Endothelial cell of umbilical vein (primary cell): ENCODE data around the gene OAS2. TPM values are rescaled to one million over a fixed set of nuclear protein-coding genes. Genes with fewer than 3 reads are reported as not detected.

Experiments used
- BruUV-seq: library from RNA; stranded (reverse); fragments of 400-500 nt; replicated peaks from 2 replicates; lab custom pipeline; 2021; lab: Mats Ljungman, UMichigan
- CTCF ChIA-PET: fragments of 300-600, 350-600 bp; sonication (Branson Sonifier 250); formaldehyde crosslinking; loops from one replicate; lab custom pipeline; 2021; ENCODE audit warnings: antibody characterized with exemption, inconsistent platforms; lab: Charles Lee
- POLR2A ChIA-PET: fragments of 300-600, 350-600 bp; sonication (Branson Sonifier 250); formaldehyde crosslinking; loops from one replicate; lab custom pipeline; 2021; ENCODE audit warnings: antibody characterized with exemption, inconsistent platforms; lab: Charles Lee
- DNase-seq: peaks from one replicate; pipeline ENCODE4 v3.0.0-alpha.2; 2011; ENCODE audit warnings: low read depth, low spot score
- FAIRE-seq: peaks from 2 replicates; lab custom pipeline; 2011; peaks lifted over from hg19 to GRCh38; lab: Jason Lieb, UNC
- H2AFZ ChIP-seq: 2 replicates; pipeline ENCODE4 v1.6.0; 2012; ENCODE audit warnings: low read depth, low read length, control low read depth, inconsistent platforms
- H3K27ac ChIP-seq: 2 replicates; pipeline ENCODE4 v1.5.1; 2011; ENCODE audit warnings: low read depth, mild to moderate bottlenecking, control low read depth, low read length, moderate library complexity; ENCODE audit not compliant: insufficient read depth
- H3K27me3 ChIP-seq, 2 experiments: 2 replicates each; pipeline versions ENCODE4 v1.6.0 to v1.6.1; 2011; ENCODE audit warnings: low read length in 2 of 2, mixed read lengths in 1 of 2; ENCODE audit not compliant: control insufficient read depth in 2 of 2, insufficient read depth in 2 of 2
- H3K36me3 ChIP-seq, 2 experiments: 2 replicates in 1 of 2; 3 replicates in 1 of 2; pipeline ENCODE4 v1.5.1; 2011; ENCODE audit warnings: low read length in 2 of 2, mild to moderate bottlenecking in 1 of 2, moderate library complexity in 1 of 2; ENCODE audit not compliant: control insufficient read depth in 2 of 2, insufficient read depth in 2 of 2; ENCODE audit errors: extremely low read depth in 1 of 2
- H3K4me1 ChIP-seq: 3 replicates; pipeline ENCODE4 v1.5.1; 2011; ENCODE audit warnings: mild to moderate bottlenecking, low read length; ENCODE audit not compliant: control insufficient read depth, insufficient read depth; ENCODE audit errors: extremely low read depth
- H3K4me2 ChIP-seq: 2 replicates; pipeline ENCODE4 v1.6.1; 2011; ENCODE audit warnings: low read length, control low read depth, mixed read lengths; ENCODE audit not compliant: insufficient read depth
- H3K4me3 ChIP-seq, 3 experiments: fragments of 200-600 bp in 1 of 3; sonication (generic), shearing (Covaris generic) in 1 of 3; replicated peaks in 1 of 3; 2 replicates each; pipeline ENCODE4 v1.5.1; 2011 to 2016; ENCODE audit warnings: control low read depth in 3 of 3, low read length in 3 of 3, mild to moderate bottlenecking in 2 of 3, inconsistent platforms in 1 of 3, low read depth in 1 of 3, moderate library complexity in 1 of 3; ENCODE audit not compliant: insufficient read depth in 1 of 3
- H3K79me2 ChIP-seq: 2 replicates; pipeline ENCODE4 v1.6.0; 2012; ENCODE audit warnings: low read length, inconsistent platforms; ENCODE audit not compliant: control insufficient read depth, insufficient read depth
- H3K9ac ChIP-seq: replicated peaks from 2 replicates; pipeline ENCODE3; 2011; ENCODE audit warnings: low read length, control low read depth; ENCODE audit not compliant: insufficient read depth; ENCODE audit errors: extremely low read depth
- H3K9me1 ChIP-seq: replicated peaks from 3 replicates; pipeline ENCODE4 v1.6.0; 2011; ENCODE audit warnings: mild to moderate bottlenecking, low read length; ENCODE audit not compliant: control insufficient read depth, insufficient read depth; ENCODE audit errors: extremely low read depth
- H3K9me3 ChIP-seq: replicated peaks from 2 replicates; pipeline ENCODE4 v1.5.1; 2012; ENCODE audit warnings: low read length, inconsistent platforms; ENCODE audit not compliant: control insufficient read depth, insufficient read depth
- H4K20me1 ChIP-seq: replicated peaks from 2 replicates; pipeline ENCODE3; 2011; ENCODE audit warnings: mild to moderate bottlenecking, low read length; ENCODE audit not compliant: control insufficient read depth, insufficient read depth; ENCODE audit errors: extremely low read depth
- CTCF ChIP-seq, 2 donors: IDR thresholded peaks; 1 replicate in 1 of 2; 2 replicates in 1 of 2; pipeline ENCODE4 v1.5.1; 2011; ENCODE audit warnings: low read length in 2 of 2, mild to moderate bottlenecking in 2 of 2, moderate library complexity in 2 of 2, control low read depth in 1 of 2, inconsistent platforms in 1 of 2, low read depth in 1 of 2; ENCODE audit not compliant: insufficient read depth in 1 of 2; ENCODE audit errors: extremely low read depth in 1 of 2
- EZH2 ChIP-seq: IDR thresholded peaks from 2 replicates; pipeline ENCODE4 v1.6.1; 2012; ENCODE audit warnings: borderline replicate concordance, low read depth, mild to moderate bottlenecking, moderate library complexity, low read length, inconsistent platforms; ENCODE audit not compliant: severe bottlenecking
- FOS ChIP-seq: IDR thresholded peaks from 2 replicates; pipeline ENCODE4 v1.6.1; 2011; ENCODE audit warnings: mild to moderate bottlenecking, low read length, moderate library complexity, borderline replicate concordance; ENCODE audit not compliant: insufficient read depth
- GATA2 ChIP-seq: IDR thresholded peaks from 2 replicates; pipeline ENCODE4 v1.7.0; 2011; ENCODE audit warnings: low read depth, mild to moderate bottlenecking, moderate library complexity, mixed read lengths, low read length; ENCODE audit not compliant: insufficient read length, insufficient read depth
- JUN ChIP-seq: IDR thresholded peaks from 2 replicates; pipeline ENCODE4 v1.6.1; 2011; ENCODE audit warnings: borderline replicate concordance, low read depth; ENCODE audit not compliant: insufficient read length, insufficient read depth
- MAX ChIP-seq: IDR thresholded peaks from 2 replicates; pipeline ENCODE4 v1.6.1; 2011; ENCODE audit not compliant: insufficient read depth, insufficient read length
- MYC ChIP-seq: IDR thresholded peaks from one replicate; pipeline ENCODE4 v1.6.1; 2011; ENCODE audit warnings: mild to moderate bottlenecking, low read depth, low read length
- POLR2A ChIP-seq: IDR thresholded peaks from 2 replicates; pipeline ENCODE4 v1.6.1; 2012; ENCODE audit warnings: low read depth, mild to moderate bottlenecking, control low read depth, low read length
- POLR2AphosphoS5 ChIP-seq: IDR thresholded peaks from 2 replicates; pipeline ENCODE4 v1.6.1; 2012; ENCODE audit warnings: low read depth, mild to moderate bottlenecking, control low read depth, low read length, moderate library complexity; ENCODE audit not compliant: insufficient read depth
- dilution Hi-C: fragments of 300-500 bp; cut with MboI; formaldehyde crosslinking; loops from one replicate; pipeline ENCODE4 v1.15.0; 2019; ENCODE audit warnings: low sequenced_read_pairs; ENCODE audit not compliant: extremely low pct_ligation_motif_present
- intact Hi-C: fragments of 100-400 bp; cut with micrococcal nuclease; formaldehyde crosslinking; loops from one replicate; pipeline ENCODE4 v1.10.0; 2022
- polyA plus RNA-seq, 4 experiments: library from polyadenylated mRNA; depleted of rRNA in 3 of 4; stranded (reverse) in 3 of 4; unstranded in 1 of 4; fragments of >200 nt; gene quantifications; 2 replicates each; pipeline versions ENCODE4 v1.2.1 to v1.2.3, GENCODE V29; 2011 to 2012; ENCODE audit warnings: missing spikeins in 1 of 4
- total RNA-seq: library from RNA; stranded (reverse); gene quantifications from 2 replicates; pipeline ENCODE4 v1.2.3, GENCODE V29; 2021

OAS2 gene
- total and polyA plus RNA-seq, 2 donors (not counting 3 experiments of a cell fraction or from before 2014, with no cell fraction given): 1.3 to 3.1 TPM

GRCh38 chr12:112996501-112996900, 18.2 kb downstream of the OAS2 start:
- POLR2A ChIA-PET: no interaction called here
- intact Hi-C loops: no loop called here
- no TSS peak for BruUV-seq
- Histone ChIP-seq H3K4me1 (no peaks in the 10 kb centered on the region), H3K79me2 (no peaks in the 10 kb centered on the region), H4K20me1 (no peaks in the 10 kb centered on the region), H3K27me3 (no peaks in the 10 kb centered on the region), H3K9me1 (no peaks in the 10 kb centered on the region), H3K9ac (no peak overlapping the region), H3K36me3 (no peaks in the 10 kb centered on the region), H2AFZ (no peak overlapping the region), H3K4me3 (no peak overlapping the region), H3K9me3 (no peaks in the 10 kb centered on the region), H3K27ac (no peak overlapping the region), H3K4me2 (no peak overlapping the region)
- DNase-seq (no peak), FAIRE-seq (no peak)
- TF ChIP-seq GATA2 (no peak), EZH2 (no peak), POLR2AphosphoS5 (no peak), MAX (no peak), MYC (no peak), POLR2A (no peak), JUN (no peak), CTCF (IDR thresholded peaks at IDR 0.05; ENCODE audit: extremely low read depth in 1 of 2, insufficient read depth in 1 of 2, low read depth in 1 of 2, low read length in 2 of 2) (no peak), FOS (no peak)
- dilution Hi-C loops: no loop called here
- CTCF ChIA-PET: interaction anchor here (4.5 kb wide), 1 partner anchor 10 kb away, joined by 177 read pairs; no protein-coding TSS in a partner anchor
